Stomach smooth muscle (tissue), 2 donors: ENCODE results near the gene TXNIP.

Experiments
- H3K27ac ChIP-seq: one replicate; pipeline ENCODE4 v1.7.0; 2013; ENCODE audit warnings: mild to moderate bottlenecking, low read length, inconsistent platforms
- H3K27me3 ChIP-seq, 2 donors: one replicate each; pipeline ENCODE4 v1.7.0; 2013; ENCODE audit warnings: low read length in 2 of 2; ENCODE audit not compliant: insufficient read depth in 2 of 2, control insufficient read depth in 1 of 2
- H3K36me3 ChIP-seq, 2 donors: one replicate each; pipeline ENCODE4 v1.7.0; 2013; ENCODE audit warnings: low read length in 2 of 2; ENCODE audit not compliant: control insufficient read depth in 2 of 2, insufficient read depth in 2 of 2
- H3K4me1 ChIP-seq: one replicate; pipeline ENCODE4 v1.7.0; 2013; ENCODE audit warnings: low read length; ENCODE audit not compliant: control insufficient read depth, insufficient read depth
- H3K4me3 ChIP-seq, 2 donors: one replicate each; pipeline ENCODE4 v1.7.0; 2013; ENCODE audit warnings: low read length in 2 of 2
- H3K9ac ChIP-seq, 2 donors: one replicate each; pipeline ENCODE4 v1.7.0; 2013; ENCODE audit warnings: low read length in 2 of 2, mild to moderate bottlenecking in 1 of 2
- H3K9me3 ChIP-seq, 2 donors: one replicate each; pipeline ENCODE4 v1.7.0; 2013; ENCODE audit warnings: low read length in 2 of 2; ENCODE audit not compliant: control insufficient read depth in 2 of 2
- donor health status: healthy.
- donor health status: Pancreatic carcinoma.

TXNIP gene

GRCh38 chr1:145961109-145961424 is 35.3 kb downstream of the TXNIP start:
- no peaks in the 10 kb centered on the region for H3K27me3 ChIP-seq
- no peaks in the 10 kb centered on the region for H3K9me3 ChIP-seq
- H3K4me3 ChIP-seq = peak overlapping the region; percentile 86 to 92
- peaks cover 52% of the 10 kb centered on the region for H3K4me1 ChIP-seq
- H3K36me3 ChIP-seq = no peaks in the 10 kb centered on the region
- H3K9ac ChIP-seq = peak overlapping the region; percentile 80 to 89
- H3K27ac ChIP-seq = peak overlapping the region; percentile 92

GRCh38 chr1:145960468-145961108 is 35.8 kb downstream of the TXNIP start:
- H3K4me1 ChIP-seq = peaks cover 55% of the 10 kb centered on the region

DNA sequence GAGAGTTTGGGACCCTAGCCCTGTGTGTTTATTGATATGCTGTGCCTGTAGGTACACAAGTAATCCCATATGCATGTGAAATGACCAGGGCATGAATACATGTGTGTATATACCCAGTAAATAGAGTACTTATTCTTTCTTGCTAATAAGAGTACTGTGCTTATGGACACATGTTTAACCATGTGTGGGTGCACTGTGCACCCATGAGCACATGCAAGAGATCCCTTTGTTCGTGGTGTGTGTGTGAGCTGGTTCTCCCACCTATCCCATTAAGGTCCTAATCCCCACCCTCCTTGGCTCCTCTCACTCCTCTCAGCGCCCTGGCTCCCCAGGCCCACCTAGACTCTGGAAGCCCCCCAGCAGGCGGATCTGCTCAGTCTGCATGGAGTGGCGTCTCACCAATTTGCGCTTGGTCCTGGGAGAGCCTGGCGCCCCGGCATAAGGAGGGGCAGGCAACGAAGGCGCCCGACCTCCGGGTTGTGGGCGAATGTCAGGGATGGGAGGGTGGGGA is 36.4 kb downstream of the TXNIP start:
- Histone ChIP-seq H3K36me3 (no peaks in the 10 kb centered on the region), H3K27ac (peak overlapping the region; percentile 92), H3K4me3 (peak overlapping the region; percentile 86 to 92), H3K9ac (peak overlapping the region; percentile 29 to 80), H3K27me3 (no peaks in the 10 kb centered on the region), H3K4me1 (peaks cover 59% of the 10 kb centered on the region), H3K9me3 (no peaks in the 10 kb centered on the region)

More at GRCh38 chr1:145960468-145961108, 35.8 kb downstream of the TXNIP start:
- H3K36me3 ChIP-seq = no peaks in the 10 kb centered on the region
- H3K4me3 ChIP-seq = peak overlapping the region; percentile 86 to 92
- no peaks in the 10 kb centered on the region for H3K27me3 ChIP-seq
- H3K9ac ChIP-seq = peak overlapping the region; percentile 80 to 89
- H3K27ac ChIP-seq = peak overlapping the region; percentile 92
- H3K9me3 ChIP-seq = no peaks in the 10 kb centered on the region

GRCh38 chr1:145959333-145959732 is 37.0 kb downstream of the TXNIP start:
- Histone ChIP-seq H3K4me3 (no peak overlapping the region), H3K27ac (peak overlapping the region; percentile 92), H3K27me3 (no peaks in the 10 kb centered on the region), H3K9me3 (no peaks in the 10 kb centered on the region), H3K9ac (no peak overlapping the region), H3K4me1 (peaks cover 60% of the 10 kb centered on the region), H3K36me3 (no peaks in the 10 kb centered on the region)

DNA sequence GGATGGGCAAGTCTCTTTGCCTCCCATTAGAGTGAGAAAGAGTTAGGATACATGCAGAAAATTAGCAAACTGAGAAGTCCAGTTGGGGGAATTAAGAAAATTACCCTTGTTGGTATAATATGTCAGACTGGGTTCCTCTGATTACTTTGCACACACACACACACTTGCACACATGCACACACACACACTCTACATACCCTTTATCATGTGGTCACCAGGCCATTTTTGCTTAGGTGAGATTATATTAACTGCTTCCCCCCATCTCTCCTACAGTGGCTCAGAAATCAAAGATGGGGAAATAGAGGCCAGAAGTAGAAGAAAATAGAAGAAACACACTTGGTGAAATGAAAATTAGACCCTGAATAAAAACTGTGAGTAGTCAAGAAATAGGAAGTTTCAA is 37.6 kb downstream of the TXNIP start:
- peaks cover 61% of the 10 kb centered on the region for H3K4me1 ChIP-seq
- H3K9me3 ChIP-seq = no peaks in the 10 kb centered on the region
- H3K36me3 ChIP-seq = no peaks in the 10 kb centered on the region
- no peak overlapping the region for H3K9ac ChIP-seq
- peak overlapping the region in 1 of 2 donors; percentile 86 for H3K4me3 ChIP-seq
- peak overlapping the region; percentile 92 for H3K27ac ChIP-seq
- no peaks in the 10 kb centered on the region for H3K27me3 ChIP-seq

GRCh38 chr1:145957443-145958319 is 38.7 kb downstream of the TXNIP start, which contains the start of gene LIX1L:
LIX1L (minus strand) TSS chr1:145958017; CDS start chr1:145957927, 90 bp downstream.
- Histone ChIP-seq H3K36me3 (no peaks in the 10 kb centered on the region), H3K27me3 (no peaks in the 10 kb centered on the region), H3K4me3 (peak within 1 kb of the TSS; percentile 63 to 86), H3K4me1 (peaks cover 53% of the 10 kb centered on the region), H3K9ac (peak within 1 kb of the TSS; percentile 84), H3K9me3 (no peaks in the 10 kb centered on the region), H3K27ac (peak within 1 kb of the TSS; percentile 92)

- Histone ChIP-seq H3K27me3 (no peaks in the 10 kb centered on the region), H3K9ac (peak overlapping the region; percentile 84), H3K4me1 (peaks cover 48% of the 10 kb centered on the region)
Observed at GRCh38 chr1:145956781-145957442, 39.5 kb downstream of the TXNIP start.

GRCh38 chr1:145956361-145956760 is 40.0 kb downstream of the TXNIP start:
- Histone ChIP-seq H3K27ac (peak overlapping the region; percentile 92), H3K4me1 (peaks cover 43% of the 10 kb centered on the region), H3K9me3 (no peaks in the 10 kb centered on the region), H3K4me3 (peak overlapping the region; percentile 63 to 86), H3K9ac (peak overlapping the region; percentile 84), H3K36me3 (peaks cover 0 to 2% of the 10 kb centered on the region in 2 donors), H3K27me3 (no peaks in the 10 kb centered on the region)

More at GRCh38 chr1:145956781-145957442, 39.5 kb downstream of the TXNIP start:
- Histone ChIP-seq H3K27ac (peak overlapping the region; percentile 92), H3K36me3 (peaks cover 0 to 2% of the 10 kb centered on the region in 2 donors), H3K4me3 (peak overlapping the region; percentile 63 to 86), H3K9me3 (no peaks in the 10 kb centered on the region)

DNA sequence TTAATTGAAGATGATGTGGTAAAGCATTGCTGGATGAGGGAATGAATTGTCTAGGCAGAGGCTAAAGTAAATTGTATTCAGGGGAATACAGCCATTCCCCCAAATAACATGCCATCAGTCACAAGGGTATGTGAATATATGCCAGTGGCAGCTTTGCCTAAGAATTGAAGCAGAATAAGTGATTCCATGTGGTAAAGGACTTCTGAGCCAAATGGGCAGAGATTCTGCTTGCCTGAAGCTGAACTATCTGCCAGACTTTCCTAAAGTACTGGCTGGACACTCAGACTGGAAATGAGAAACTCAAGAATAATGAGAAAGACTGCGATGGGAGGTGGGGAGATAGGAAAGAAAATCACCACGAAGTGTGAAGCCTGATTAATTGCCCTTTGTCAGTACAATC is 40.9 kb downstream of the TXNIP start:
- Histone ChIP-seq H3K27ac (peak overlapping the region; percentile 92), H3K9ac (peak overlapping the region; percentile 38 to 84)

DNA sequence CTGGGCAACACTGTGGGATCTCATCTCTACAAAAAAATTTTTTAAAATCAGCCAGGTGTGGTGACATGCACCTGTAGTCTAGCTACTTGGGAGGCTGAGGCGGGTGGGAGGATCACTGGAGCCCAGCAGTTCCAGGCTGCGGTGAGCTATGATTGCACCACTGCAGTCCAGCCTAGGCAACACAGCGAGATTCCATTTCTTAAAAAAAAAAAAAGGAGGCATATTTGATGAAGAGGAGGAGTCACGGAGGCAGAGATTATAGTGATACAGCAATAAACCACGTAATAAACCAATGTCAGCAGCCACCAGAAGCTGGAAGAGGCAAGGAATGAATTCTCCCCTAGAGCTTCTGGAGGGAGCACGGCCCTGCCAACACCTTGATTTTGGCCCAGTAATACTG is 42.5 kb downstream of the TXNIP start:
- H3K27me3 ChIP-seq = no peaks in the 10 kb centered on the region
- H3K27ac ChIP-seq = no peak overlapping the region
- no peaks in the 10 kb centered on the region for H3K9me3 ChIP-seq
- peaks cover 32% of the 10 kb centered on the region for H3K4me1 ChIP-seq
- no peak overlapping the region for H3K4me3 ChIP-seq
- H3K9ac ChIP-seq = no peak overlapping the region
- peaks cover 2 to 4% of the 10 kb centered on the region in 2 donors for H3K36me3 ChIP-seq

More for the DNA sequence above, 40.9 kb downstream of the TXNIP start:
- H3K4me3 ChIP-seq = peak overlapping the region; percentile 63 to 86
- H3K4me1 ChIP-seq = peaks cover 38% of the 10 kb centered on the region
- H3K9me3 ChIP-seq = no peaks in the 10 kb centered on the region
- no peaks in the 10 kb centered on the region for H3K27me3 ChIP-seq
- peaks cover 2 to 3% of the 10 kb centered on the region in 2 donors for H3K36me3 ChIP-seq
